Gastrocnemius medialis (tissue), 4 donors: ENCODE measurements around the gene GALNT9. TPM values are rescaled to one million over a fixed set of nuclear protein-coding genes. Genes with fewer than 3 reads are reported as not detected.

Experiments
- ATAC-seq, 2 donors: fragments of 150-250 bp; one replicate each; pipeline ENCODE4 v1.9.1; 2016
- DNase-seq, 2 donors: peaks; one replicate each; pipeline ENCODE4 v3.0.0-alpha.2; 2019
- H3K27ac ChIP-seq, 4 donors: fragments of 200-600 bp; sonication (generic); 1 replicate in 1 of 4; 2 replicates in 3 of 4; pipeline ENCODE4 v1.5.1; 2016 to 2018; ENCODE audit warnings: mild to moderate bottlenecking in 2 of 4, moderate library complexity in 1 of 4
- H3K27me3 ChIP-seq, 3 donors: fragments of 200-600 bp; sonication (generic) in 2 of 3; 1 replicate in 1 of 3; 2 replicates in 2 of 3; pipeline versions ENCODE4 v1.5.1 to v1.6.0; 2016 to 2019; ENCODE audit warnings: mild to moderate bottlenecking in 1 of 3, moderate library complexity in 1 of 3
- H3K36me3 ChIP-seq, 2 donors: fragments of 200-600 bp; sonication (generic) in 1 of 2; one replicate each; pipeline ENCODE4 v1.5.1; 2017 to 2018
- H3K4me1 ChIP-seq, 2 donors: fragments of 200-600 bp; sonication (generic) in 1 of 2; one replicate each; pipeline ENCODE4 v1.5.1; 2016 to 2017; ENCODE audit warnings: mild to moderate bottlenecking in 2 of 2
- H3K4me3 ChIP-seq, 4 donors: fragments of 200-600 bp; sonication (generic) in 3 of 4; 1 replicate in 1 of 4; 2 replicates in 3 of 4; pipeline ENCODE4 v1.5.1; 2016 to 2019; ENCODE audit warnings: mild to moderate bottlenecking in 2 of 4
- H3K9me3 ChIP-seq, 3 donors: fragments of 200-600 bp; sonication (generic) in 2 of 3; 1 replicate in 1 of 3; 2 replicates in 2 of 3; pipeline ENCODE4 v1.5.1; 2016 to 2019
- CTCF ChIP-seq, 5 experiments: fragments of 450-650 bp in 3 of 5; fragments of 200-600 bp in 2 of 5; sonication (generic) in 2 of 5; IDR thresholded peaks in 4 of 5; conservative IDR thresholded peaks in 1 of 5; 1 replicate in 4 of 5; 2 replicates in 1 of 5; pipeline ENCODE4 v1.5.1; 2016 to 2019; ENCODE audit warnings: antibody characterized with exemption in 5 of 5, mild to moderate bottlenecking in 3 of 5, moderate library complexity in 3 of 5
- POLR2A ChIP-seq, 2 donors: fragments of 450-650 bp; IDR thresholded peaks; one replicate each; pipeline ENCODE4 v1.6.1; 2017; ENCODE audit warnings: antibody characterized with exemption in 2 of 2, mild to moderate bottlenecking in 2 of 2, moderate library complexity in 2 of 2
- in situ Hi-C, 4 donors: fragments of 200-750 bp; cut with MboI; loops; one replicate each; pipeline versions ENCODE4 v1.15.0 to v1.8.0; 2017; ENCODE audit warnings: low sequenced_read_pairs in 4 of 4
- intact Hi-C: fragments of 100-400 bp; cut with DNase I; formaldehyde crosslinking; loops from one replicate; pipeline ENCODE4 v1.15.1; 2023; ENCODE audit warnings: low total_unique reads
- total RNA-seq, 4 donors: library from RNA; depleted of rRNA; stranded (reverse); fragments of >200 nt; gene quantifications; one replicate each; pipeline versions ENCODE4 v1.1.0 to v1.2.3, GENCODE V29; 2016

Gene GALNT9
- total RNA-seq, 4 donors from 2014 or later, result not detected

GRCh38 chr12:132247718-132248452 lies 81.5 kb downstream of the GALNT9 start:
- in situ Hi-C loops (no loop called here), intact Hi-C loops (no loop called here)
- TF ChIP-seq POLR2A (IDR thresholded peaks at IDR 0.05) (no peak), CTCF (IDR thresholded peaks at IDR 0.05 in 4 of 5, conservative IDR thresholded peaks at IDR 0.05 in 1 of 5) (no peak)
- Histone ChIP-seq H3K4me3 (no peak overlapping the region), H3K36me3 (no peaks in the 10 kb centered on the region), H3K4me1 (no peaks in the 10 kb centered on the region), H3K27ac (no peak overlapping the region), H3K27me3 (peaks cover 0 to 2% (median 0%) of the 10 kb centered on the region in 3 donors), H3K9me3 (no peaks in the 10 kb centered on the region)
- DNase-seq (no peak), ATAC-seq (no peak)

DNA sequence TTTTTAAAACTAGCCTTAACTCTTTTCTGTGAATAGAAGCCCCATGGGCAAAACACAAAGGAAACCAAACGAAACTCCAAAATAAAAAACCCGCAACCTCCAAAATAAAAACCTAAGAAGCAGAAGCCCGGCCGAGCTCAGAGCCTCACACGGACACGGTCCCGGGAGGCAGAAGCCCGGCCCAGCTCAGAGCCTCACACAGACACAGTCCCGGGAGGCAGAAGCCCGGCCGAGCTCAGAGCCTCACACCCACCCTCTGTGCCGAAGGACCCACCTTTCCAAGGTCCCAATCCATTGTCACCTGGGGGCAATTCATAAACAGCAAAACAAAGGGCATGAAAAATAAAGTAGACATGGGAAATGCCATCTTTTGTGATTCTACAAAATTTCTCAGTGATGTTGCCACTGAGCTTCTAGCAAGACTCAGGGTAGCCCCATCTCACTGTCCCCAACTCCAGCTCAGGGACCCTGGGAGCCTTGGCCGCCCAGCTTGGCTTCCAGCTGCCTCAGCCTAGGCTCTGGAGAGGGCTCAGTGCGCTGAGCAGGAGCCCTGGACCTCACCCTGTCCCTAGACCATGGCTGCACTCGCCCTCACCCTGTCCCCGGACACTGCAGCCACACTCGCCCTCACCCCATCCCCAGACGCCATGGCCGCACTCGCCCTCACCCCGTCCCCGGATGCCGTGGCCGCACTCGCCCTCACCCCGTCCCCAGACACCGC lies 82.2 kb downstream of the GALNT9 start:
- Histone ChIP-seq H3K27me3 (peaks cover 0 to 2% (median 0%) of the 10 kb centered on the region in 3 donors), H3K4me1 (no peaks in the 10 kb centered on the region), H3K27ac (no peak overlapping the region), H3K36me3 (no peaks in the 10 kb centered on the region), H3K4me3 (no peak overlapping the region), H3K9me3 (no peaks in the 10 kb centered on the region)
- TF ChIP-seq POLR2A (IDR thresholded peaks at IDR 0.05), result no peak
- TF ChIP-seq CTCF (IDR thresholded peaks at IDR 0.05 in 4 of 5, conservative IDR thresholded peaks at IDR 0.05 in 1 of 5), result no peak
- intact Hi-C loops, result no loop called here
- DNase-seq (no peak), ATAC-seq (no peak)
- in situ Hi-C loops, result no loop called here

- H3K4me3 ChIP-seq, result no peak overlapping the region
- DNase-seq (no peak), ATAC-seq (no peak)
- TF ChIP-seq POLR2A (IDR thresholded peaks at IDR 0.05) (no peak), CTCF (IDR thresholded peaks at IDR 0.05 in 4 of 5, conservative IDR thresholded peaks at IDR 0.05 in 1 of 5) (no peak)
- intact Hi-C loops, result no loop called here
- no peaks in the 10 kb centered on the region for H3K4me1 ChIP-seq
- H3K9me3 ChIP-seq, result no peaks in the 10 kb centered on the region
- in situ Hi-C loops, result no loop called here
- no peaks in the 10 kb centered on the region for H3K36me3 ChIP-seq
- no peak overlapping the region for H3K27ac ChIP-seq
- H3K27me3 ChIP-seq, result peaks cover 0 to 2% (median 0%) of the 10 kb centered on the region in 3 donors
Measured at GRCh38 chr12:132245521-132246101, 83.8 kb downstream of the GALNT9 start.

DNA sequence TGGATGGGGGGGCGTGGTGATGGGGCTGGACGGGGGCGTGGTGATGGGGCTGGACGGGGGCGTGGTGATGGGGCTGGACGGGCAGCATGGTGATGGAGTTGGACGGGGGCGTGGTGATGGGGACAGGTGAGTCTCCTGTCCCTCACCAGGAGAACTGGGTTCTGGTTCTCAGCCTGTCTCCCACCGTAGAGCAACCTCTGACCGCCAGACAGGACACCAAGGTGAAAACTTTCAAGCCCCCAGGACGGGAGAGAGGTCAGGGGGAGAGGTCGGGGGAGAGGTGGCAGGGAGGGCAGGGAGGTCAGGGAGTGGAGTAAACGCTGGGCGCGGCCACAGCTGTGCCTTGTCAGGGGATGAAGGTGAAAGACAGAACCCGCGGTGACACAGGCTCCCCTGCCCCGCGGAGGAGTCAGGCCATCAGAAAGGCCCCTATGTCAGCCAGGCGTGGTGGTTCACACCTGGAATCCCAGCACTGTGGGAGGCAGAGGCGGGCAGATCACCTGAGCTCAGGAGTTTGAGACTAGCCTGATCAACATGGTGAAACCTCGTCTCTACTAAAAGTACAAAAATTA lies 84.6 kb downstream of the GALNT9 start:
- in situ Hi-C loops, result no loop called here
- H3K4me1 ChIP-seq, result no peaks in the 10 kb centered on the region

More for the DNA sequence above, 84.6 kb downstream of the GALNT9 start:
- H3K36me3 ChIP-seq, result no peaks in the 10 kb centered on the region
- TF ChIP-seq CTCF (IDR thresholded peaks at IDR 0.05 in 4 of 5, conservative IDR thresholded peaks at IDR 0.05 in 1 of 5) (no peak), POLR2A (IDR thresholded peaks at IDR 0.05) (no peak)
- H3K27ac ChIP-seq, result no peak overlapping the region
- intact Hi-C loops, result no loop called here
- H3K9me3 ChIP-seq, result no peaks in the 10 kb centered on the region
- H3K27me3 ChIP-seq, result peaks cover 0 to 2% (median 0%) of the 10 kb centered on the region in 3 donors
- H3K4me3 ChIP-seq, result no peak overlapping the region
- DNase-seq (no peak), ATAC-seq (no peak)
